Mesothelial cell of epicardium (in vitro differentiated cells): ENCODE results near the gene KIRREL2. TPM values are rescaled to one million over a fixed set of nuclear protein-coding genes. Genes with fewer than 3 reads are reported as not detected.
A peak's percentile ranks its signal among the peaks of the same experiment; 100 is the strongest.

ENCODE experiments used
- DNase-seq, 2 experiments: peaks; one replicate each; pipeline ENCODE4 v3.0.0; 2021; ENCODE audit warnings: low spot score in 2 of 2; ENCODE audit not compliant: unreplicated experiment in 2 of 2
- H3K27ac Mint-ChIP-seq: 2 replicates; pipeline ENCODE4 v1.8.0; 2021; ENCODE audit warnings: mixed read lengths
- H3K27me3 Mint-ChIP-seq: 2 replicates; pipeline ENCODE4 v1.8.0; 2021; ENCODE audit warnings: low read depth, mixed read lengths
- H3K36me3 Mint-ChIP-seq: 2 replicates; pipeline ENCODE4 v1.8.0; 2021; ENCODE audit warnings: mixed read lengths
- H3K4me1 Mint-ChIP-seq: 2 replicates; pipeline ENCODE4 v1.8.0; 2021; ENCODE audit warnings: mixed read lengths
- H3K4me3 Mint-ChIP-seq: 2 replicates; pipeline ENCODE4 v1.8.0; 2021; ENCODE audit warnings: mild to moderate bottlenecking, moderate library complexity, mixed read lengths
- H3K9me3 Mint-ChIP-seq: 2 replicates; pipeline ENCODE4 v1.8.0; 2021; ENCODE audit warnings: mixed read lengths
- CTCF ChIP-seq: fragments of 200-600 bp; sonication (generic); IDR thresholded peaks from one replicate; pipeline ENCODE4 v1.5.0; 2021; ENCODE audit warnings: antibody characterized with exemption; ENCODE audit not compliant: unreplicated experiment
- total RNA-seq: library from RNA; stranded (reverse); gene quantifications from 3 replicates; pipeline ENCODE4 v1.2.1, GENCODE V29; 2021

KIRREL2 gene
- total RNA-seq, 1 donor from 2014 or later, result 1.4 TPM

DNA sequence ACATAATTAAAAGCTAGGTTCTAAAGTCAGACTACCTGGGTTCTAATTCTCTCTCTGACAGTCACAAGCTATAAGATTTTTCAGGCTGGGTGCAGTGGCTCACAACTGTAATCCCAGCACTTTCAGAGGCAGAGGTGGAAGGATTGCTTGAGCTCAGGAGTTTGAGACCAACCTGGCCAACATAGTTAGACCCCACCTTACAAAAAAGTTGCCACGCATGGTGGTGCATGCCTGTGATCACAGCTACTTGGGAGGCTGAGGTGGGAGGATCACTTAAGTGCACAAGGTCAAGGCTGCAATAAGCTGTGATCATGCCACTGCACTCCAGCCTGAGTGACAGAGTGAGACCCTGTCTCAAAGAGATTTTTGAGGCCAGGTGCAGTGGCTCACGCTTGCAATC, 37.6 kb downstream of the KIRREL2 start:
- H3K4me1 Mint-ChIP-seq, result peaks cover 5% of the 10 kb centered on the region
- H3K9me3 Mint-ChIP-seq, result no peaks in the 10 kb centered on the region
- H3K4me3 Mint-ChIP-seq, result no peak overlapping the region
- H3K27ac Mint-ChIP-seq, result no peak overlapping the region
- no peak for DNase-seq
- no peaks in the 10 kb centered on the region for H3K27me3 Mint-ChIP-seq
- peaks cover 25% of the 10 kb centered on the region for H3K36me3 Mint-ChIP-seq
- no peak for TF ChIP-seq CTCF

GRCh38 chr19:35895911-35896642, 39.4 kb downstream of the KIRREL2 start:
- no peaks in the 10 kb centered on the region for H3K9me3 Mint-ChIP-seq

GRCh38 chr19:35896643-35897040, 39.9 kb downstream of the KIRREL2 start:
- Mint-ChIP-seq H3K27ac (no peak overlapping the region), H3K4me3 (no peak overlapping the region), H3K4me1 (peaks cover 9% of the 10 kb centered on the region), H3K36me3 (peaks cover 13% of the 10 kb centered on the region), H3K27me3 (no peaks in the 10 kb centered on the region), H3K9me3 (no peaks in the 10 kb centered on the region)
- TF ChIP-seq CTCF, result no peak
- DNase-seq, result no peak

More at GRCh38 chr19:35895911-35896642, 39.4 kb downstream of the KIRREL2 start:
- no peaks in the 10 kb centered on the region for H3K27me3 Mint-ChIP-seq
- H3K4me3 Mint-ChIP-seq, result no peak overlapping the region
- H3K4me1 Mint-ChIP-seq, result peaks cover 6% of the 10 kb centered on the region
- TF ChIP-seq CTCF, result no peak
- no peak overlapping the region for H3K27ac Mint-ChIP-seq
- no peak for DNase-seq
- H3K36me3 Mint-ChIP-seq, result peaks cover 14% of the 10 kb centered on the region

DNA sequence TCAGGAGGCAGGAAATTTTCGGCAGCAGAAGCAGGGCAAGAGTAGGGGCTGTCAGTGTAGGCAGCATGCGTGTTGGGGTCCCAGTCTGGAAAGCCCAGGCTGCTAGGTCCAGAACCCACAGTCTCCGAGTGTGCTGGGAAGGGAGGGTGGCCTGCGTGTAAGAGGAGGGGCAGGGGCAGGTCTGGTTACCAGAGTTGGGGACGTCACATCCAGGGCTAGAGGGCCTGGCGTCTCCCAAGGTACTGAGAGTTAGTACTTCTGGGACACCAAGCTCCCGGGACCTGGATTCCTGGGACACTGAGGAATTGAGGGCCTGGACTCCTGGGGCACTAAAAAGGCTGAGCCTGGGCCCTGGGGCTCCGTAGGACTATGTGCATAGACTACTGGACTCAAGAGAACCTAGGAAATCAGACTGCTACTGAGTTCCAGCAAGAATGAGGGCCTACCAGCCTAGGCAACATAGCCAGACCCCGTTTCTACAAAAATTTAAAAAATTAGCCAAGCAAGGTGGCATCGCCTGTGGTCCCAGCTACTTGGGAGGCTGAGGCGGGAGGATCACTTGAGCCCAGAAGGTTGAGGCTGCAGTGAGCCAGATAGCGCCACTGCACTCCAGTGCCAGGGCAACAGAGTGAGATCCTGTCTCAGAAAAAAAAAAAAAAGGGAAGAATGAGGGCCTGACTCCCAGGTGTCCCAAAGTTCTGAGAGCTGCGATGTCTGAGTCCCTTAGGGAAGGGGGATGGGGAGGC, 41.2 kb downstream of the KIRREL2 start:
- H3K27ac Mint-ChIP-seq, result no peak overlapping the region
- H3K36me3 Mint-ChIP-seq, result peaks cover 9% of the 10 kb centered on the region
- no peaks in the 10 kb centered on the region for H3K27me3 Mint-ChIP-seq
- no peaks in the 10 kb centered on the region for H3K9me3 Mint-ChIP-seq
- TF ChIP-seq CTCF, result no peak
- peaks cover 17% of the 10 kb centered on the region for H3K4me1 Mint-ChIP-seq
- DNase-seq, result no peak
- peak overlapping the region; percentile 95 for H3K4me3 Mint-ChIP-seq

- Mint-ChIP-seq H3K4me3 (peak overlapping the region; percentile 95), H3K27me3 (no peaks in the 10 kb centered on the region), H3K27ac (peak overlapping the region; percentile 98), H3K36me3 (peaks cover 7% of the 10 kb centered on the region), H3K4me1 (peaks cover 23% of the 10 kb centered on the region), H3K9me3 (no peaks in the 10 kb centered on the region)
- no peak for TF ChIP-seq CTCF
- DNase-seq, result no peak
Measured at GRCh38 chr19:35898499-35898809, 41.7 kb downstream of the KIRREL2 start.
